Body of pancreas (tissue), 4 donors: ENCODE results near the gene ANKRD44.

Experiments
- POLR2A ChIP-seq, 3 donors: fragments of 450-650 bp; IDR thresholded peaks; one replicate each; pipeline ENCODE4 v1.6.1; 2016; ENCODE audit warnings: antibody characterized with exemption in 3 of 3, mild to moderate bottlenecking in 2 of 3
- TF ChIP-seq, protein P1 (sequence below), 7 experiments: fragments of 450-650 bp in 4 of 7; fragments of 200-600 bp in 3 of 7; sonication (generic) in 3 of 7; IDR thresholded peaks; one replicate each; pipeline ENCODE4 v1.5.1; 2016 to 2019; ENCODE audit warnings: antibody characterized with exemption in 7 of 7

DNA sequence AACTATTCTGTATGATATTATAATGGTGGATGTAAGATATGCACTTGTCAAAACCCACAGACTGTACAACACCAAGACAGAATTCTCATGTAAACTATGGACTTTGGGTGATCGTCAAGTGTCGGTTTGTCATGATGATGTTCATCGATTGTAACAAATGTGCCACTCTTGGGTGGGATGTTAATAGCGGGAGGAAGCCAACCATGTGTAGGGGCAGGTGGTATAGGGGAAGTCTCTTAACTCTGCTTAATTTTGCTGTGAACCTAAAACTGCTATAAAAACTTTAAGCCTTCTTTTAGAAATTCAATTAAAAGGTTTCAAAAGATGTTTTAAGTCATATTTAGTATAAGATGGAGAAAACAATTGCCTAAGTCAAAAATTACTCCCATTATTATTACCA lies 139.0 kb downstream of the ANKRD44 start:
- TF ChIP-seq, protein P1, sequence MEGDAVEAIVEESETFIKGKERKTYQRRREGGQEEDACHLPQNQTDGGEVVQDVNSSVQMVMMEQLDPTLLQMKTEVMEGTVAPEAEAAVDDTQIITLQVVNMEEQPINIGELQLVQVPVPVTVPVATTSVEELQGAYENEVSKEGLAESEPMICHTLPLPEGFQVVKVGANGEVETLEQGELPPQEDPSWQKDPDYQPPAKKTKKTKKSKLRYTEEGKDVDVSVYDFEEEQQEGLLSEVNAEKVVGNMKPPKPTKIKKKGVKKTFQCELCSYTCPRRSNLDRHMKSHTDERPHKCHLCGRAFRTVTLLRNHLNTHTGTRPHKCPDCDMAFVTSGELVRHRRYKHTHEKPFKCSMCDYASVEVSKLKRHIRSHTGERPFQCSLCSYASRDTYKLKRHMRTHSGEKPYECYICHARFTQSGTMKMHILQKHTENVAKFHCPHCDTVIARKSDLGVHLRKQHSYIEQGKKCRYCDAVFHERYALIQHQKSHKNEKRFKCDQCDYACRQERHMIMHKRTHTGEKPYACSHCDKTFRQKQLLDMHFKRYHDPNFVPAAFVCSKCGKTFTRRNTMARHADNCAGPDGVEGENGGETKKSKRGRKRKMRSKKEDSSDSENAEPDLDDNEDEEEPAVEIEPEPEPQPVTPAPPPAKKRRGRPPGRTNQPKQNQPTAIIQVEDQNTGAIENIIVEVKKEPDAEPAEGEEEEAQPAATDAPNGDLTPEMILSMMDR (IDR thresholded peaks at IDR 0.05): no peak
- no peak for TF ChIP-seq POLR2A (IDR thresholded peaks at IDR 0.05)
